Ishikawa (cell line): ENCODE results near the gene PLK2.

Source experiments
- CEBPB ChIP-seq: IDR thresholded peaks from 2 replicates; pipeline ENCODE4 v1.6.1; 2012
- CREB1 ChIP-seq: IDR thresholded peaks from 2 replicates; pipeline ENCODE4 v1.6.1; 2012; ENCODE audit warnings: low read depth
- EGR1 ChIP-seq: IDR thresholded peaks from 2 replicates; pipeline ENCODE4 v1.6.1; 2012
- EP300 ChIP-seq: IDR thresholded peaks from 2 replicates; pipeline ENCODE4 v1.6.1; 2012; ENCODE audit warnings: borderline replicate concordance
- FOXM1 ChIP-seq: IDR thresholded peaks from 2 replicates; pipeline ENCODE4 v1.6.1; 2012; ENCODE audit warnings: low read depth, borderline replicate concordance
- MAX ChIP-seq: IDR thresholded peaks from 2 replicates; pipeline ENCODE4 v1.6.1; 2012
- NFIC ChIP-seq: IDR thresholded peaks from 2 replicates; pipeline ENCODE4 v1.6.1; 2012
- RAD21 ChIP-seq: IDR thresholded peaks from 2 replicates; pipeline ENCODE4 v1.6.1; 2012; ENCODE audit warnings: low read depth
- REST ChIP-seq: IDR thresholded peaks from 2 replicates; pipeline ENCODE4 v1.6.1; 2012; ENCODE audit warnings: low read depth, mild to moderate bottlenecking
- TAF1 ChIP-seq: IDR thresholded peaks from 2 replicates; pipeline ENCODE4 v1.6.1; 2012; ENCODE audit warnings: low read depth, mild to moderate bottlenecking
- TCF12 ChIP-seq: IDR thresholded peaks from 2 replicates; pipeline ENCODE4 v1.6.1; 2012; ENCODE audit warnings: low read depth
- TEAD4 ChIP-seq: IDR thresholded peaks from 2 replicates; pipeline ENCODE4 v1.6.1; 2012
- YY1 ChIP-seq: IDR thresholded peaks from 2 replicates; pipeline ENCODE4 v1.6.1; 2012; ENCODE audit warnings: low read depth
- ZBTB7A ChIP-seq: IDR thresholded peaks from 2 replicates; pipeline ENCODE4 v1.6.1; 2012; ENCODE audit warnings: low read depth
- TF ChIP-seq, protein P1 (sequence below): IDR thresholded peaks from 2 replicates; pipeline ENCODE4 v1.6.1; 2012

Gene PLK2

GRCh38 chr5:58444805-58445204 lies 15.1 kb downstream of the PLK2 start:
- TF ChIP-seq REST (no peak), CREB1 (no peak), ZBTB7A (no peak), MAX (no peak), NFIC (no peak), TAF1 (no peak), EGR1 (no peak), YY1 (no peak), EP300 (no peak), TEAD4 (no peak), TCF12 (no peak), CEBPB (no peak), FOXM1 (no peak), RAD21 (no peak)
- TF ChIP-seq, protein P1, sequence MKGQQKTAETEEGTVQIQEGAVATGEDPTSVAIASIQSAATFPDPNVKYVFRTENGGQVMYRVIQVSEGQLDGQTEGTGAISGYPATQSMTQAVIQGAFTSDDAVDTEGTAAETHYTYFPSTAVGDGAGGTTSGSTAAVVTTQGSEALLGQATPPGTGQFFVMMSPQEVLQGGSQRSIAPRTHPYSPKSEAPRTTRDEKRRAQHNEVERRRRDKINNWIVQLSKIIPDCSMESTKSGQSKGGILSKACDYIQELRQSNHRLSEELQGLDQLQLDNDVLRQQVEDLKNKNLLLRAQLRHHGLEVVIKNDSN, result no peak

- no peak for TF ChIP-seq EGR1
- no peak for TF ChIP-seq ZBTB7A
- no peak for TF ChIP-seq EP300
- no peak for TF ChIP-seq CEBPB
- no peak for TF ChIP-seq MAX
- TF ChIP-seq TEAD4, result no peak
- TF ChIP-seq CREB1, result no peak
- no peak for TF ChIP-seq REST
- TF ChIP-seq YY1, result no peak
- no peak for TF ChIP-seq TCF12
Measured at GRCh38 chr5:58440901-58441460, 18.9 kb downstream of the PLK2 start.

DNA sequence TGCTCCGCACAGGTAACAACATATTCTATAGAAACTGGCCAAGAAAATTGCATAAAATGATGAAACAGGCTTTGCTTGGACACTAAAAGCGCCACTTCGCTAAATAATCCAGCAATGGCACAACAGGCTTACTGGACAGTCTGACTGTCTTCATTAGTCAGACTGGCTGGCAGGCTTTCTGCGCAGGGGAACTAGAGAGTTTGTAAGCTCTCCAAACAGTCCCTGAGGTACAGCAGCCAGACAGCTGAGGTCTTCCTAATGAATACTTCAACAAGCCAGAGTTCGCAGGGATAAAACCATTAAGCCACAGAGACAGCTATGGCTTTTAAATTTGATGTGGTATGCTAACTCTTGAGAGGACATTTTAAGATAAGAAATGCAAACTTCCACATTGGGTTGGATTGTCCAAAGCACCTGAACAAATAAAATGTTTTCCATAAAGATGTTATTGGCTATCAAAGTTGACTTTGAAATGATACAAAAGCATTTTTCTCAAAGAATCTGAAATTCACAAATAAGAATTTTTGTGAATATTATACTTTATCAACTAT lies 20.7 kb downstream of the PLK2 start:
- no peak for TF ChIP-seq MAX
- no peak for TF ChIP-seq TAF1

DNA sequence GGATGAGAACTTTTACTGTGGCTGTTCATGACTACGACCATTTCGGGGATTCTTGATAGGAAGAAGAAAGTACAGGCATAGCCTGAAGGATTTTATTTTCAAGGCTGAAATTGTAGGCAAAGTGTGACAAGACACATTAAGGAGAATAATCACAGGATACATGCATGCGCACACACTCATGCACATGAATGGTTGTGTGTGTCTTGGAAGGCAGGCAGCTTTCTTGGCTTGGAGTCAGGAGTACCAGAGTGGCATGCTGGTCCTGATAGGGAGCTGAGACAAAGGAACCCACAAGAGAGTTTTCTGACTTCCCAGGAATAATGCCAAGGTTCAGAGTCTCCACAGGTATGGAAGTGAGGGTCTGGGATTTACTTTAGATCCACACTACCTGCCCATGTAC lies 22.2 kb downstream of the PLK2 start:
- TF ChIP-seq NFIC, result no peak
- no peak for TF ChIP-seq MAX
- no peak for TF ChIP-seq FOXM1
- TF ChIP-seq REST, result no peak
- no peak for TF ChIP-seq CEBPB

- TF ChIP-seq YY1 (no peak), CREB1 (no peak), TEAD4 (no peak), FOXM1 (no peak)
Measured at GRCh38 chr5:58431832-58432231, 28.1 kb downstream of the PLK2 start.
